Endothelial cell of umbilical vein (primary cell): ENCODE results near the gene TOP1. TPM values are rescaled to one million over a fixed set of nuclear protein-coding genes. Genes with fewer than 3 reads are reported as not detected.

Source experiments
- BruUV-seq: library from RNA; stranded (reverse); fragments of 400-500 nt; replicated peaks from 2 replicates; lab custom pipeline; 2021; lab: Mats Ljungman, UMichigan
- CTCF ChIA-PET: fragments of 300-600, 350-600 bp; sonication (Branson Sonifier 250); formaldehyde crosslinking; loops from one replicate; lab custom pipeline; 2021; ENCODE audit warnings: antibody characterized with exemption, inconsistent platforms; lab: Charles Lee
- POLR2A ChIA-PET: fragments of 300-600, 350-600 bp; sonication (Branson Sonifier 250); formaldehyde crosslinking; loops from one replicate; lab custom pipeline; 2021; ENCODE audit warnings: antibody characterized with exemption, inconsistent platforms; lab: Charles Lee
- DNase-seq: peaks from one replicate; pipeline ENCODE4 v3.0.0-alpha.2; 2011; ENCODE audit warnings: low read depth, low spot score
- FAIRE-seq: peaks from 2 replicates; lab custom pipeline; 2011; peaks lifted over from hg19 to GRCh38; lab: Jason Lieb, UNC
- H2AFZ ChIP-seq: 2 replicates; pipeline ENCODE4 v1.6.0; 2012; ENCODE audit warnings: low read depth, low read length, control low read depth, inconsistent platforms
- H3K27ac ChIP-seq: 2 replicates; pipeline ENCODE4 v1.5.1; 2011; ENCODE audit warnings: low read depth, mild to moderate bottlenecking, control low read depth, low read length, moderate library complexity; ENCODE audit not compliant: insufficient read depth
- H3K27me3 ChIP-seq, 2 experiments: 2 replicates each; pipeline versions ENCODE4 v1.6.0 to v1.6.1; 2011; ENCODE audit warnings: low read length in 2 of 2, mixed read lengths in 1 of 2; ENCODE audit not compliant: control insufficient read depth in 2 of 2, insufficient read depth in 2 of 2
- H3K36me3 ChIP-seq, 2 experiments: 2 replicates in 1 of 2; 3 replicates in 1 of 2; pipeline ENCODE4 v1.5.1; 2011; ENCODE audit warnings: low read length in 2 of 2, mild to moderate bottlenecking in 1 of 2, moderate library complexity in 1 of 2; ENCODE audit not compliant: control insufficient read depth in 2 of 2, insufficient read depth in 2 of 2; ENCODE audit errors: extremely low read depth in 1 of 2
- H3K4me1 ChIP-seq: 3 replicates; pipeline ENCODE4 v1.5.1; 2011; ENCODE audit warnings: mild to moderate bottlenecking, low read length; ENCODE audit not compliant: control insufficient read depth, insufficient read depth; ENCODE audit errors: extremely low read depth
- H3K4me2 ChIP-seq: 2 replicates; pipeline ENCODE4 v1.6.1; 2011; ENCODE audit warnings: low read length, control low read depth, mixed read lengths; ENCODE audit not compliant: insufficient read depth
- H3K4me3 ChIP-seq, 3 experiments: fragments of 200-600 bp in 1 of 3; sonication (generic), shearing (Covaris generic) in 1 of 3; replicated peaks in 1 of 3; 2 replicates each; pipeline ENCODE4 v1.5.1; 2011 to 2016; ENCODE audit warnings: control low read depth in 3 of 3, low read length in 3 of 3, mild to moderate bottlenecking in 2 of 3, inconsistent platforms in 1 of 3, low read depth in 1 of 3, moderate library complexity in 1 of 3; ENCODE audit not compliant: insufficient read depth in 1 of 3
- H3K79me2 ChIP-seq: 2 replicates; pipeline ENCODE4 v1.6.0; 2012; ENCODE audit warnings: low read length, inconsistent platforms; ENCODE audit not compliant: control insufficient read depth, insufficient read depth
- H3K9ac ChIP-seq: replicated peaks from 2 replicates; pipeline ENCODE3; 2011; ENCODE audit warnings: low read length, control low read depth; ENCODE audit not compliant: insufficient read depth; ENCODE audit errors: extremely low read depth
- H3K9me1 ChIP-seq: replicated peaks from 3 replicates; pipeline ENCODE4 v1.6.0; 2011; ENCODE audit warnings: mild to moderate bottlenecking, low read length; ENCODE audit not compliant: control insufficient read depth, insufficient read depth; ENCODE audit errors: extremely low read depth
- H3K9me3 ChIP-seq: replicated peaks from 2 replicates; pipeline ENCODE4 v1.5.1; 2012; ENCODE audit warnings: low read length, inconsistent platforms; ENCODE audit not compliant: control insufficient read depth, insufficient read depth
- H4K20me1 ChIP-seq: replicated peaks from 2 replicates; pipeline ENCODE3; 2011; ENCODE audit warnings: mild to moderate bottlenecking, low read length; ENCODE audit not compliant: control insufficient read depth, insufficient read depth; ENCODE audit errors: extremely low read depth
- CTCF ChIP-seq, 2 donors: IDR thresholded peaks; 1 replicate in 1 of 2; 2 replicates in 1 of 2; pipeline ENCODE4 v1.5.1; 2011; ENCODE audit warnings: low read length in 2 of 2, mild to moderate bottlenecking in 2 of 2, moderate library complexity in 2 of 2, control low read depth in 1 of 2, inconsistent platforms in 1 of 2, low read depth in 1 of 2; ENCODE audit not compliant: insufficient read depth in 1 of 2; ENCODE audit errors: extremely low read depth in 1 of 2
- EZH2 ChIP-seq: IDR thresholded peaks from 2 replicates; pipeline ENCODE4 v1.6.1; 2012; ENCODE audit warnings: borderline replicate concordance, low read depth, mild to moderate bottlenecking, moderate library complexity, low read length, inconsistent platforms; ENCODE audit not compliant: severe bottlenecking
- FOS ChIP-seq: IDR thresholded peaks from 2 replicates; pipeline ENCODE4 v1.6.1; 2011; ENCODE audit warnings: mild to moderate bottlenecking, low read length, moderate library complexity, borderline replicate concordance; ENCODE audit not compliant: insufficient read depth
- GATA2 ChIP-seq: IDR thresholded peaks from 2 replicates; pipeline ENCODE4 v1.7.0; 2011; ENCODE audit warnings: low read depth, mild to moderate bottlenecking, moderate library complexity, mixed read lengths, low read length; ENCODE audit not compliant: insufficient read length, insufficient read depth
- JUN ChIP-seq: IDR thresholded peaks from 2 replicates; pipeline ENCODE4 v1.6.1; 2011; ENCODE audit warnings: borderline replicate concordance, low read depth; ENCODE audit not compliant: insufficient read length, insufficient read depth
- MAX ChIP-seq: IDR thresholded peaks from 2 replicates; pipeline ENCODE4 v1.6.1; 2011; ENCODE audit not compliant: insufficient read depth, insufficient read length
- MYC ChIP-seq: IDR thresholded peaks from one replicate; pipeline ENCODE4 v1.6.1; 2011; ENCODE audit warnings: mild to moderate bottlenecking, low read depth, low read length
- POLR2A ChIP-seq: IDR thresholded peaks from 2 replicates; pipeline ENCODE4 v1.6.1; 2012; ENCODE audit warnings: low read depth, mild to moderate bottlenecking, control low read depth, low read length
- POLR2AphosphoS5 ChIP-seq: IDR thresholded peaks from 2 replicates; pipeline ENCODE4 v1.6.1; 2012; ENCODE audit warnings: low read depth, mild to moderate bottlenecking, control low read depth, low read length, moderate library complexity; ENCODE audit not compliant: insufficient read depth
- dilution Hi-C: fragments of 300-500 bp; cut with MboI; formaldehyde crosslinking; loops from one replicate; pipeline ENCODE4 v1.15.0; 2019; ENCODE audit warnings: low sequenced_read_pairs; ENCODE audit not compliant: extremely low pct_ligation_motif_present
- intact Hi-C: fragments of 100-400 bp; cut with micrococcal nuclease; formaldehyde crosslinking; loops from one replicate; pipeline ENCODE4 v1.10.0; 2022
- polyA plus RNA-seq, 4 experiments: library from polyadenylated mRNA; depleted of rRNA in 3 of 4; stranded (reverse) in 3 of 4; unstranded in 1 of 4; fragments of >200 nt; gene quantifications; 2 replicates each; pipeline versions ENCODE4 v1.2.1 to v1.2.3, GENCODE V29; 2011 to 2012; ENCODE audit warnings: missing spikeins in 1 of 4
- total RNA-seq: library from RNA; stranded (reverse); gene quantifications from 2 replicates; pipeline ENCODE4 v1.2.3, GENCODE V29; 2021

Gene TOP1
- total and polyA plus RNA-seq, 2 donors (not counting 3 experiments of a cell fraction or from before 2014, with no cell fraction given), result 7.0 to 77.4 TPM

GRCh38 chr20:41004531-41005360, 23.9 kb upstream of the TOP1 start:
- peak overlapping the region in 2 of 3 experiments; percentile 31 to 59 for H3K4me3 ChIP-seq
- H4K20me1 ChIP-seq, result no peaks in the 10 kb centered on the region
- intact Hi-C loops, result loop anchor here (1.0 to 10.0 kb wide), 4 partner anchors 54 to 320 kb away; no protein-coding TSS in a partner anchor
- H2AFZ ChIP-seq, result no peak overlapping the region
- TF ChIP-seq FOS, result no peak
- no peak for TF ChIP-seq EZH2
- no peak for TF ChIP-seq POLR2A
- TF ChIP-seq MAX, result no peak
- no peak for TF ChIP-seq JUN
- TF ChIP-seq MYC, result no peak
- TF ChIP-seq POLR2AphosphoS5, result no peak
- no peak for TF ChIP-seq GATA2
- no peak for TF ChIP-seq CTCF (IDR thresholded peaks at IDR 0.05; ENCODE audit: extremely low read depth in 1 of 2, insufficient read depth in 1 of 2, low read depth in 1 of 2, low read length in 2 of 2)
- DNase-seq, result peak; percentile 65
- no peaks in the 10 kb centered on the region for H3K9me3 ChIP-seq
- TSS peak; percentile 65 for BruUV-seq
- ChIA-PET POLR2A (interaction anchor here (1.0 kb wide), 1 partner anchor 14 kb away, joined by 3 read pairs; no protein-coding TSS in a partner anchor), CTCF (interaction anchor here (0.8 to 3.1 kb wide), 10 partner anchors 13 to 90 kb away, joined by 3 to 35 read pairs (median 4); no protein-coding TSS in a partner anchor)
- H3K4me2 ChIP-seq, result peak overlapping the region; percentile 73
- no peaks in the 10 kb centered on the region for H3K9me1 ChIP-seq
- no peaks in the 10 kb centered on the region for H3K27me3 ChIP-seq
- H3K4me1 ChIP-seq, result peaks cover 69% of the 10 kb centered on the region
- H3K9ac ChIP-seq, result peak overlapping the region; percentile 78
- no peaks in the 10 kb centered on the region for H3K36me3 ChIP-seq
- H3K79me2 ChIP-seq, result peaks cover 28% of the 10 kb centered on the region
- H3K27ac ChIP-seq, result peak overlapping the region; percentile 95
- dilution Hi-C loops, result no loop called here
- FAIRE-seq, result peak; percentile 46
